AG08396 (cell line): Measurements from ENCODE around the gene NTRK3.

Source experiments
- DNase-seq: peaks from one replicate; pipeline ENCODE4 v3.0.0; 2012; ENCODE audit warnings: low spot score, mixed read lengths

Gene NTRK3

GRCh38 chr15:88029696-88030095 is 226.8 kb downstream of the NTRK3 start:
- no peak for DNase-seq

GRCh38 chr15:88028024-88028423 is 228.5 kb downstream of the NTRK3 start:
- no peak for DNase-seq

GRCh38 chr15:88023914-88024313 is 232.6 kb downstream of the NTRK3 start:
- DNase-seq, result no peak

- no peak for DNase-seq
These were observed 233.8 kb downstream of the NTRK3 start for GRCh38 chr15:88022716-88023115.

- DNase-seq, result no peak
These were observed 234.9 kb downstream of the NTRK3 start for GRCh38 chr15:88021601-88022000.

- DNase-seq, result no peak
These were observed 235.7 kb downstream of the NTRK3 start for GRCh38 chr15:88020806-88021205.

GRCh38 chr15:88019656-88020055 is 236.9 kb downstream of the NTRK3 start:
- no peak for DNase-seq

GRCh38 chr15:88018869-88019641 is 237.5 kb downstream of the NTRK3 start:
- no peak for DNase-seq

- no peak for DNase-seq
These were observed 238.8 kb downstream of the NTRK3 start for GRCh38 chr15:88017753-88018152.

- no peak for DNase-seq
These were observed 240.1 kb downstream of the NTRK3 start for GRCh38 chr15:88016406-88016805.

- DNase-seq, result no peak
These were observed 241.2 kb downstream of the NTRK3 start for GRCh38 chr15:88015228-88015860.

- DNase-seq, result no peak
These were observed 241.9 kb downstream of the NTRK3 start for GRCh38 chr15:88014454-88015160.

- no peak for DNase-seq
These were observed 243.4 kb downstream of the NTRK3 start for GRCh38 chr15:88013111-88013510.

- no peak for DNase-seq
These were observed 243.9 kb downstream of the NTRK3 start for GRCh38 chr15:88012688-88013087.

GRCh38 chr15:88012233-88012632 is 244.3 kb downstream of the NTRK3 start:
- no peak for DNase-seq

- DNase-seq, result no peak
These were observed 245.0 kb downstream of the NTRK3 start for GRCh38 chr15:88011533-88011932.

- DNase-seq, result no peak
These were observed 250.4 kb downstream of the NTRK3 start for GRCh38 chr15:88006146-88006545.

GRCh38 chr15:88004399-88004798 is 252.1 kb downstream of the NTRK3 start:
- DNase-seq, result no peak

GRCh38 chr15:88003541-88004327 is 252.8 kb downstream of the NTRK3 start:
- no peak for DNase-seq

- no peak for DNase-seq
These were observed 253.8 kb downstream of the NTRK3 start for GRCh38 chr15:88002706-88003105.

GRCh38 chr15:87998630-87999029 is 257.9 kb downstream of the NTRK3 start:
- no peak for DNase-seq

- DNase-seq, result no peak
These were observed 269.8 kb downstream of the NTRK3 start for GRCh38 chr15:87986776-87987175.
